ENCODE data around the gene TTC39C.

TTC39C gene

DNA sequence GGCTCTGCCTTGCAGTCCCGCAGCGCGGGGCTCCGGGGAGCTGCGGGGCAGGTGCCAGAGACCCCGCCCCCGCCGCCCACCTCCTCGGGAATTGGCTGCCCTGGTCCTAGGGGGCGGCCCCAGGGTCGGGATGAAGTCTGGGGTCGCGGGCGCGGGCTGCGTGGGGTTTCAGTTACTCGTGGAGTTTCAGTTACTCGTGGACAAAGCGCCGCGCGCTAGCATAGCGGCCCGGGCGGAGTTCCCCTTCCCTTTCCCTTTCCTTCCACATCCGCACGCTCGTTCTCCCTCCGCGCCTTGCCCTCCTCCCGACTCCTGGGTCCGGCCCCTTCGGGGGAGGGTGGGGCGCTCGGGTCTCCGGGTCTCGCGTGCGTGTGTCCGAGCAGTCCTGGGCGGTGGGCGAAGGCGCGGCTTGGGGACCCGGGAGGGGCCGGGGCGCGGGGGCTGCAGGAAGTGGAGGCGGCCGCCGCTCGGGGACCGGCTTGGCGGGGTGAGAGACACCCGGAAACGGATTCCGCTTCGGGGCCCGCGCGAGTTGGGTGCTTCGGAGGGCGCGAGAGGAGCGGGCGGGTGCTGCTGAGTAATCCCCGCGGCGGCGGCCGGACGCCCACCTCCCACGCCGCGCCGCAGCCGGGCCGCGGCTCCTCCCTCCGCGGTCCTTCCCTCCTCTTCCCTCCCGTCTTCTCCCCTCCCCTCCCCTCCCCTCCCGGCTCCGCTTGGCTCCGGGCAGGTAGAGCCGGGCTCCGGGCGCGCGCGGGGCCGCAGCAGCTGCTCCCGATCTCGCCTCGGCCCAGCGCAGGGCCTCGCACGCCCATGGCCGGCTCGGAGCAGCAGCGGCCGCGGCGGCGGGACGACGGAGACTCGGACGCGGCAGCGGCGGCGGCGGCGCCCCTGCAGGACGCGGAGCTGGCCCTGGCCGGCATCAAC is at the start of gene TTC39C:
TSS of gene TTC39C (plus strand) at position 693 of the 924 bp plus-strand sequence. CDS start at position 811, 118 bp downstream.
- DNase-seq (ENCODE audit: low read depth), result no peak

DNA sequence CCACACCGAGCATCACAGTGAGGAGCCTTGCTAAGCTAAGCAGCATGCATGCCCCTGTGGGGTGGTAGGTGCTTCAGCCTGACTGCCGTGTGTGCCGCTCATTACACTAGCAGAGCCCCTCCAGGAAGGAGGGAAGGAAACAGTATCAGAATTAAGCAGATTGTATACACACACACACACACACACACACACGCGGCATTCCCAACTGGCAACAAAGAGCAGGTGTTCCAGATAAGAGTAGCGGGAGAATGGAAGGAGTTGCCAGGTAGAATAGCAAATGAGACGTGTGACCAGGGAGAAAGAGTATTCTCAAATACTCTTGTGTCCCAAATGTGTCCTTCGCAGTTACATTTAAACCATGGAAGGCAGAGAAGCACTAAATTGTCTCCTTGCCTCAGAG is 47.6 kb upstream of the TTC39C start:
- DNase-seq (ENCODE audit: low read depth), result no peak

DNA sequence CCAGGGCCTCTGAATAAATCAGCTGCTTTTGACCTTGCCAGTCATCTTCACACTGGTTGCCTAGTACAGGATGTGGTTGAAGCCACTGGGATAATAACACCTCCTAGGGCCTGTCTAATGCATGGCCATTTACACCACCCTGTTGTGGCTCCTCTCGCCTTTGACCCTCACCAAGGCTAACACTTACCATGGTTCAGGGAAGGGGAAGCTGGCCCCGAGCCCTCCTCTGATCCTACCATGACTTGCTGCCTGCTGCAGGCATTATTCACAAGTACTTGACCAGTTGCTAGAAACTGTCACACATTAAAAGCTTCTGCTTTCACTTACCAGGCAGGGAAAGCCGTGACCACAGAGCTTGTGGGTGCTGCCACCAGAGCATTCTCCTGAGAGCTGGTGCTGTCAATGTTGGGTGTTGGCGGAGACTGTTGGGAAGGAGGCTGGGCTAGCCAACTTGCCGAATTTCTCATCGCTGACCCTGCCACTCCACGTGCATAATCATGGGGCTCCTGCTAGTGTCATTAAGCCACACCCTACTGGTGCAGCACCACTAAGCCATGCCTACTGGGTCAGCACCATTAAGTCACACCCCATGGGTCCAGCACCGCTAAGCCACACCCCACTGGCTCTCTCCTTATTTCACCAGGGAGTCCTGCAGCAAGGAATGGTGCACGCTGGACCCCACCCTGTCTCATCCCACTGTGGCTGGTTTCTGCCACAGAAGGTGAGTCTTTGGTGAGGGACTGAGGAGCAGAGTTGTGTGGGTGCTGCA is 47.0 kb upstream of the TTC39C start:
- no peak for DNase-seq (ENCODE audit: low read depth)

- DNase-seq (ENCODE audit: low read depth), result no peak
These were observed 45.6 kb upstream of the TTC39C start for GRCh38 chr18:23968638-23969604.

GRCh38 chr18:23969664-23970063 is 44.9 kb upstream of the TTC39C start:
- DNase-seq (ENCODE audit: low read depth), result no peak

DNA sequence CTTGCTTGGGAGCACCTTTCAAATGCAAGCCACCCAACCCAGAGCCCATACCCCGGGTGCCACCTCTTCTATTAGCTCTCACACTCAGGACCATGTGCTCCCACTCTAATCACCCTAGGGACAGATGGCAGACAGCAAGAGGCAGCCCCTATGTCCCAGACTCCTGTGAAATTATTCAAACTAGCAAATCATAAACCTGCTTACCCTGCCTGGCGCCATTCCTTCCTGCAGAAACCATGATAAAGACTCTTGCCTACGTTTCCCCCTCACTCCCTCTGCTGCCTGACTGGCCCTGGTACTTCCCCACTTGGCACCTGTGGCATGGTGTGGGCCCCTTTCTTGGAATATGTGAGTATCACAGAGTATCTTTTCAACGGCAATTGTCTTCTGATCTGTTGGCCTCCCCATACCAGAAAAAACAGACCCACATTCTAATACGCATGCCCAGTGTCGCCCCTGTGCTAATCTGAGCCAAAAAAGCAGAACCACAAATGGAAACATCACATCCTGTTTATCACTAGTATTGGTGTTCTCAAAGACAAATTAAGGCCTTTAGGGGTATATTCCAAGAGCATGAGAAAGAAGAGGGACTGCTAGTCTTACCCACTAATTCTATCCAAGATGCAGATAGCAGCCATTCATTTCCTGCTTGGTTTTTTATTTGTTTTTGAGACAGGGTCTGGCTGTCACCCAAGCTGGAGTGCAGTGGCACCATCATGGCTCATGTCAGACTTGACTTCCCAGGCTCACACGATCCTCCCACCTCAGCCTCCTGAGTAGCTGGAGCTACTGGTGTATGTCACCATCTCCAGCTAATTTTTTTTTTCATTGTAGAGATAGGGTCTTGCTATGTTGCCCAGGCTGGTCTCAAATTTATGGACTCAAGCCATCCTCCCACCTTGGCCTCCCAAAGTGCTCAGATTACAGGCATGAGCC is 44.1 kb upstream of the TTC39C start:
- DNase-seq (ENCODE audit: low read depth), result no peak

GRCh38 chr18:23971097-23971440 is 43.5 kb upstream of the TTC39C start:
- no peak for DNase-seq (ENCODE audit: low read depth)

GRCh38 chr18:23971666-23972230 is 42.8 kb upstream of the TTC39C start:
- no peak for DNase-seq (ENCODE audit: low read depth)

- DNase-seq (ENCODE audit: low read depth), result no peak
These were observed 42.1 kb upstream of the TTC39C start for GRCh38 chr18:23972453-23972852.

DNA sequence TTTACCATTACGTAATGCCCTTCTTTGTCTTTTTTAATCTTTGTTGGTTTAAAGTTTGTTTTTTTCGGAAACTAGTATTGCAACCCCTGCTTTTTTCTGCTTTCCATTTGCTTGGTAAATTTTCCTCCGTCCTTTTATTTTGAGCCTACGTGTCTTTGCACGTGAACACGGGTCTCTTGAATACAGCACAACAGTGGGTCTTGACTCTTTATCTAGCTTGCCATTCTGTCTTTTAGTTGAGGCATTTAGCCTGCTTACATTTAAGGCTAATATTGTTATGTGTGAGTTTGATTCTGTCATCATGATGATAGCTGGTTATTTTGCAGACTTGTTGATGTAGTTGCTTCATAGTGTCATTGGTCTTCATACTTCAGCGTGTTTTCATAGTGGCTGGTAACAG is 37.5 kb upstream of the TTC39C start:
- DNase-seq (ENCODE audit: low read depth), result no peak

DNA sequence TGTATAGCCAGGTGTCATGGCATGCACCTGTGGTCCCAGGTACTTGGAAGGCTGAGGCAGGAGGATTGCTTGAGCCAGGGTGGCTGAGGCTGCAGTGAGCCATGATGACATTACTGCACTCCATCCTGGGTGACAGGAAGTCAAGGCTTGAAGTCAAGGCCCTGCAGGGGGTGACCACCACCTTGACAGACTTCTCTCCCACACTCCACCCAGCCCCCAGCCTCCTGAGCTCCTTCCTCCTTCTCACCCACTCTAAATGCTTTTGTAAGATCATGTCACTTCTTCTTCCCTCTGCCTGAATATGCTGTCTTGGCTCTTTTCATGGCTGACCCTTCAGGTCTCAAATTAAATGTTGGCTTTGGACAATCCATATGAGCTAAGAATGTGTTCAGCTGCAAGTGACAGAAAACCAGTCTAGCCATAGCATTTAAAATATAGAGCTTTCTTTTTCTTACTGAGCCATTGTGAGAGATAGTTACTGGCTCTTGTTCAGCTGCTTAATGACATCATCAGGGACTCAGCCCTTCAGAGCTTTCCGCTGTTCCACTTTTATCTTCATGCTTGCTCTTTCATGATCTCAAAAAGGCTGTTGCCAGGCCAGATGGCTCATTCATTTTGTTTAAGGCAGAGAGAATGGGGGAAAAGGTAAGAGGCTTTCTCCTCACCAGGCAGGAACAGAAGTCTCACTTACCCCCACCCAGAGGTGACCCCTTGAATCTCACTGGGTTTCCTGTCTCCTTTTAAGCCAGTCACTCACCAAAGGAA is 36.7 kb upstream of the TTC39C start:
- no peak for DNase-seq (ENCODE audit: low read depth)

DNA sequence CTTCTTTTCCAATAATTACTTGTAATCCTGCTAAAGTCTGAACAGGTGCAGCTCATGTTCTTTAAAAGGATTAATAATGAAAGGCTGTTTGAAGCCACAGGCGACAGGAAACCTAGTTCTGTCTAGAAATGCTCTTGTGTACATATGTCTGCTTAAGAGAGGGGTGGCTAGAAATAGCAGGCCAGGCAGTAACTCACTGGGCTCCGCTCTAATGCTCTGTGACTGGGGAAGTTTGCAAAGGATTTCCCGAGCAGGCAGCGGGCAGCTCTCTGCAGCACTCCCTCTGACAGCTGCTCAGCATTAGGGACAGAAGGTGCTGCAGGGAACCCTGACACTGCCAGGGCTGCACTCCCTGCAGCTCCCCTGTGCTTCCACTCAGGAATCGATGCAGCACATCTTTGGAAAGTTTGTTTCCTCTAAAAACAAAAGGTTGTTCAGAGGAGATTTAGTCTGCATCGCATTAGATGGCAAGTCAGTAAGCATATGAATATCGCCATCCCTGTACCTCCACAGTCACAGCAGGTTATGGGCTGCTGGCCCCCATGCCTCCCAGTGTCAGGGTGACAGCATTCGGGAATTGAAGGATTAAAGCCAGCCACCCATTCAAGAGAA is 33.1 kb upstream of the TTC39C start:
- no peak for DNase-seq (ENCODE audit: low read depth)

DNA sequence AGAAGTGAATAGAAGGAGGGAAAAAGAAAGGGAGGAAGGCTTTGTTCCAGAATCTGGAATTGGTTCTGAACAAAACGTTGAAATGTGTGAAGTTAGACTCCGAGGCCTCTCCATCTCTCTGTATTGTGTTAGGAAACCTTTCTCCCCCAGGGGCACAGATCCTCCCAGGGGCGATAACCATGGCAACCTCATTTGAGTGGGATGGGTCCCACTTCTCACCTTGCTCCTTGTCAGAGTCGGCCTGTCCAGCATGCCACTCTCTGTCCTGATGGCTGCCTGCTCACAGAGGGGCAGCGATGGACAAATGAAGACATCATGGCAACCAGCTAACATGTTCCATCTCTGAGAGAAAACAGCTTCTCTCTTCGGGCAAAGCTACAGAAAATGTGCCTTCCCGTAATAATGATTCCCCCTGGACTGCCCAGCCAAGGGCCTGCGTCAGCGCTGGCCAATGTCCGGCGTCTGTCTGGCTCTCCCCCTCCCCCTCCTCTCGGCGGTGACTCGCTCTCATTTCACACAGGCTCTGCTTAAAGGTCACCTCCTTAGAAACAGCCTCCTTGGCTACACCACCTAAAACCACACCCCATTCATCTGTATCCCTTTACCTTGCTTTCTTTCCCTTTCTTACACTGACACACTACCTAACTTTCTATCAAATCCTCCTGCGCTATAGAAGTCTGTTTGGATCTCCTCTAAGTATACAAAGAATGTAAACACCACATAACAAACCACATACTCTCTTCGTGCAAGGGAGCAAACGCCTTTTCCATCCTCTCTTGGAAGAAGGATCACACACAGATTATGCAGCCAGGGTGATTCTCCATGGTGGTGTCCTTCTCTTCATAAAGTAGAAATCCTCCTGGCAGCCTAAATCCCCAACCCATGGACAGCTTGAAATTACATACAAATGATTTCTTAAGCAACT is 32.1 kb upstream of the TTC39C start:
- DNase-seq (ENCODE audit: low read depth), result no peak

DNA sequence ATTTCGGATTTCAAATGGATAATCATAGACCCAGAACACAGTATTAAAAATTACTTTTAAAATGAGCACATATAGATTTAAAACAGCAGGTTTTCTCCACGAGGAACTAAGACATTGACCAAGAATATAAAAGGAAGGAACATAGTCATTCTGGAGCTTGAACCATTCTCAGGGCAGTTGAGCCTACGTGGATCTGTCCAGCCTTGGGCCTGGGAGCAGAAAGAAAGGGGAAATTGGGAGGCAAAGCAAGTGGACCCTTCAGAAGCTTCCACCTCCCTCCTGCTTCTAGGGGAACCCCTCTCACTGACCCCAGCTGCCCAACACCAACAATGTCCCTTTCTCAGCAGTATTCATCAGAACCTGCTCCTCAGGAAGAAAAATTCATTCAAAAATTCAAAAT is 31.4 kb upstream of the TTC39C start:
- DNase-seq (ENCODE audit: low read depth), result no peak

- DNase-seq (ENCODE audit: low read depth), result no peak
These were observed 27.8 kb upstream of the TTC39C start for GRCh38 chr18:23986600-23987359.

DNA sequence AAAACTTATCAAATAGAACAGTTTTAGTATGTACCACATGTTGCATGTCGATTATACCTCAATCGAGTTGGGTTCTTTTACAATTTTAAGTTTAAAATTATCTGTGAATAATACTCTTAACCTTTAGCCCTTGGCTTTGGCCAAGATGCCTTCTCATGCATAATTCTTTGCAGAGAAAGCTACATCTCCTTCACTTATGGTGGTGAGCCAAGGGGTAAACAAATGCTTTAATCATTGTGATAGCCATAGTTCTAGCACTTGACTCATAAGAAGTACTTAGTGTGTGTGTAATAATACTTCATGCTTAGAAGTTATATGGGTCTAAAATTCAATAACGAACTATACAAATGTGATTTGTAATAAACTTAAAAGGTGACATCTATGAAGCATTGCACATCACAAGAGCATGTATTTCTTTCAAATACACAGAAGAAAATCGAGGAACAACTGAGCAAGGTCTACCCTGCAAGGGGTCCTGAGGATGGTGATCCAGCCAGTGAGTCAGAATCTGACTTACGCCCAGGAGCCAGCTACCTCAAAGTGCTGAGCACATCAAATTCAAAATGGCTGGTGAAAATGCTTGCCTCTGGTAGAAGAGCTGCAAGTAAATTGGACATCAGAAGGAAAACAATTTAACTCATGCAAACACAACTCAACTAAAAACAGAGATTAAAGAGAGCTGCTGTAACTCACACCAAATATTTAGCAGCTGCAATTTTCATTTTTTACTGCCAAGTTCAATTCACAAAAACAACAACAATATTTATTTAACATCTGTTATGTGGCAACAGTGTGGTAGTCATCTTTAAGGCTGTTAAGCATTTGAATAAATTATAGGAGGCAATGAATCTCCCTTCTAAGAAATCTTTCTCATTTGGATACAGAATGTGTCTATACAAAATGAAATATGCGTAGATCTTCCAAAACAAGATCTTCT is 23.8 kb upstream of the TTC39C start:
- no peak for DNase-seq (ENCODE audit: low read depth)
